Urinary bladder (tissue), 4 donors: ENCODE results near the gene KIZ. TPM values are rescaled to one million over a fixed set of nuclear protein-coding genes. Genes with fewer than 3 reads are reported as not detected.

Experiments
- DNase-seq: peaks from one replicate; pipeline ENCODE4 v3.0.0-alpha.2; 2015; ENCODE audit errors: extremely low spot score
- H3K27ac ChIP-seq: one replicate; pipeline ENCODE4 v1.5.1; 2013; ENCODE audit warnings: low read depth, mild to moderate bottlenecking, moderate library complexity
- H3K36me3 ChIP-seq: one replicate; pipeline ENCODE4 v1.6.1; 2013; ENCODE audit warnings: mild to moderate bottlenecking, moderate library complexity; ENCODE audit not compliant: insufficient read depth
- H3K4me1 ChIP-seq: one replicate; pipeline ENCODE4 v1.6.1; 2013; ENCODE audit warnings: mild to moderate bottlenecking, moderate library complexity; ENCODE audit not compliant: insufficient read depth
- H3K4me3 ChIP-seq: one replicate; pipeline ENCODE4 v1.5.1; 2013; ENCODE audit warnings: low read depth, low read length
- WGBS: extraction: QIAGEN DNeasy Blood & Tissue Kit; methylation state at CpG from one replicate; pipeline ENCODE4 v1.1.7; 2013; 5-methylcytosine and 5-hydroxymethylcytosine counted together
- polyA plus RNA-seq: library from polyadenylated mRNA; stranded (reverse); fragments of 200-250 nt; gene quantifications from one replicate; pipeline ENCODE4 v1.2.3, GENCODE V29; 2013
- total RNA-seq: library from RNA; depleted of rRNA; stranded (reverse); fragments of >200 nt; gene quantifications from one replicate; pipeline ENCODE4 v1.2.3, GENCODE V29; 2014
- donor health status: healthy with polysubstance abuse.
- donor health status: healthy.

The KIZ gene
- total and polyA plus RNA-seq, 2 donors, result 32.9 to 38.1 TPM

DNA sequence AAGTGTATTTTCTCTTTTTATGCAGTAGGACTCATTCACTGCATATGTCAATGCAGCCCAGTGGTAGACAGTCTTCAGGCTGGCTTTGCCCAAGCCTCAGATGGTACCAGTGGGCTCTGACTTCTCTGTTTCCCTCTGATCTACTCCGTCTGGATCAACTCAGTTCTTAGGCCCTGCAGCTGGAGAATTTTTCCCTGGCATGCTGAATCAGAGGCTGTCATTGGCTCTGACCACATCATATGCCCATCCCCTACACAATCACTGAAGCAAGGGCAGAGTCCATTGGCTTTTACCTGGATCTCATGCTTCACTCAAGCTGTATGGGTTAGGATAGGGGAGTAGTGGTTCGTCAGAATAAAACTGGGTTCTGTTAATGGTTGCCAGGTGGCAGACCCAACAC, 57.8 kb downstream of the KIZ start:
- Histone ChIP-seq H3K27ac (peak overlapping the region; percentile 56), H3K4me1 (no peaks in the 10 kb centered on the region), H3K4me3 (no peak overlapping the region), H3K36me3 (no peaks in the 10 kb centered on the region)
- DNase-seq, result no peak
- 60% methylated on average over 2 of the region's 2 CpGs for WGBS

DNA sequence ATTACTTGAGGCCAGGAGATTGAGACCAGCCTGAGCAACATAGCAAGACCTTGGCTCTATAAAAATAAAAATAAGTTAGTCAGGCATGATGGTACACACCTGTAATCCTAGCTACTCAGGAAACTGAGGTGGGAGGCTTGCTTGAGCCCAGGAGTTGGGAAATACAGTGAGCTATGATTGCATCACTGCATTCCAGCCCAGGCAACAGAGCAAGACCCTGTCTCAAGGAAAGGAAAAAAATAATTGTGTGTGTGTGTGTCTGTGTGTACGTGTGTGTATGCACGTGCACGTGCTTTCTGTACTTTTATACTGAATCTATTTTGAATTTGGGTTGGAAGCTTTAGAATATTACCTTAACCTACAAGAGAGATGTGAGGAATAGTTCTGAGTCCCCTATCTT, 58.9 kb downstream of the KIZ start:
- H3K4me1 ChIP-seq, result no peaks in the 10 kb centered on the region

DNA sequence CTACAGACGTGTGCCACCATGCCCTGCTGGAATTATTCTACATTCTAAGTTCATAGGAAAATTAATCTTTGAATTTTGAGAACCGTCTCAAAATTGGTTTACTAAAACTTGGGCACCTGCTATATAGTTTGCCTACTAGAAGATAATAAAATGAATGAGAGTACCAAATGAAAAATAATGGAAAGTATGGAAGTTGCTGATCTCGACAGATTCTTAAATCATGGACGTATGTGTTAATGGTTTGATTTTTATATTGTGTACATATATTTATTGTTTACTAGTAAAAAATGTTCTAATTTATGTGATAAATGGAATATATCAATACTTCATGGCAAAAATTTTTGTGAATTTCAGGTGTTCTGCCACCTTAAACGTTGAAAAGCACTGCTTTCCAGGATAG, 60.0 kb downstream of the KIZ start:
- no peaks in the 10 kb centered on the region for H3K36me3 ChIP-seq
- no peak for DNase-seq
- no peaks in the 10 kb centered on the region for H3K4me1 ChIP-seq
- no peak overlapping the region for H3K27ac ChIP-seq
- H3K4me3 ChIP-seq, result no peak overlapping the region
- 96% methylated on average over 5 of the region's 5 CpGs for WGBS

More for the DNA sequence above, 58.9 kb downstream of the KIZ start:
- 94% methylated on average over 3 of the region's 3 CpGs for WGBS
- no peak for DNase-seq
- Histone ChIP-seq H3K4me3 (no peak overlapping the region), H3K27ac (no peak overlapping the region), H3K36me3 (no peaks in the 10 kb centered on the region)

- DNase-seq, result no peak
- no peak overlapping the region for H3K27ac ChIP-seq
- 64% methylated on average over 10 of the region's 10 CpGs for WGBS
Observed at GRCh38 chr20:21189761-21190523, 64.1 kb downstream of the KIZ start.

DNA sequence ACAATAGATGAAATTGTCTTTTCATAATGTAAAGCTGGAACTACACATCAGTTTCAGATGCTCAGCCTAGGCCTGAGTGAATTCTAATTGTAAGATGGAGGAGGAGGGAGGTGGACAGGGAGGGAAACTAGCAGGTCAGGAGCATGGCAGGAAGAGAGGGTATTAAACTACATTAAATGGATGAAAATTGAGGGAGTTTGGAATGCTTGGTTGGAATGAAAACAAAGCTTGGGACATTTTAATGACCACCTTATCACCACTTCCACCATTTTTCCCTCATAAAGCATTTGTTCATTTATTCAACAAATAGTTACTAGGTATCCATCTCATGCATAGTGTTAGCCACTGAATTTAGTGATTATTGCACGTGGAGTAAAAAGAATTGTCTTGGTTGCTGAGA, 65.0 kb downstream of the KIZ start:
- H3K36me3 ChIP-seq, result no peaks in the 10 kb centered on the region
- H3K4me1 ChIP-seq, result no peaks in the 10 kb centered on the region
- no peak for DNase-seq
- no peak overlapping the region for H3K4me3 ChIP-seq
- no peak overlapping the region for H3K27ac ChIP-seq
- 33% methylated on average over 1 of the region's 1 CpG for WGBS

More at GRCh38 chr20:21189761-21190523, 64.1 kb downstream of the KIZ start:
- Histone ChIP-seq H3K4me1 (no peaks in the 10 kb centered on the region), H3K4me3 (no peak overlapping the region), H3K36me3 (no peaks in the 10 kb centered on the region)

GRCh38 chr20:21191839-21192238, 66.0 kb downstream of the KIZ start:
- no peak overlapping the region for H3K27ac ChIP-seq
- WGBS, result 22% methylated on average over 5 of the region's 5 CpGs
- H3K36me3 ChIP-seq, result no peaks in the 10 kb centered on the region
- no peak for DNase-seq
- no peaks in the 10 kb centered on the region for H3K4me1 ChIP-seq
- no peak overlapping the region for H3K4me3 ChIP-seq

DNA sequence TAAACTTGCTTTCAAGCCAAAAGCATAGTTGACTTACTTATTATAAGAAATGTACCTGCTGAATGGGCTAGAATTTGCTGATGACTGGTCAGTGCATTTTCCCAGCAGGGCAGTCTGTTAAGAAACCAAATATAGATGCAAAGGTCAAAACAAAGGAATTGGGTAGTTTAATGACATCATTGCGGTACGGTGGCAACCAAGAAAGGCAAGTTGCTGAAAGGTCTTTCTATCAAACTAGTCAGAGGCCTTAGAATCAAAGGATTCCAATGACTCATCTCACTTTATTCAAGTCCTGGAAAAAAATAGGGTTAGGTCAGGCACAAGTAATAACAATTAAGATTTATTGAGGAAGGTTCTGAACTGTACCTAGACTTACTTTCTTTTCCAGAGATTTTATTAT, 76.4 kb downstream of the KIZ start:
- no peaks in the 10 kb centered on the region for H3K36me3 ChIP-seq
- DNase-seq, result no peak
- H3K4me3 ChIP-seq, result no peak overlapping the region
- H3K4me1 ChIP-seq, result no peaks in the 10 kb centered on the region
- H3K27ac ChIP-seq, result no peak overlapping the region
- WGBS, result 69% methylated on average over 2 of the region's 2 CpGs

GRCh38 chr20:21203088-21203656, 77.3 kb downstream of the KIZ start:
- no peak for DNase-seq
- Histone ChIP-seq H3K27ac (no peak overlapping the region), H3K4me1 (no peaks in the 10 kb centered on the region), H3K36me3 (no peaks in the 10 kb centered on the region), H3K4me3 (no peak overlapping the region)
- WGBS, result 86% methylated on average over 4 of the region's 4 CpGs

DNA sequence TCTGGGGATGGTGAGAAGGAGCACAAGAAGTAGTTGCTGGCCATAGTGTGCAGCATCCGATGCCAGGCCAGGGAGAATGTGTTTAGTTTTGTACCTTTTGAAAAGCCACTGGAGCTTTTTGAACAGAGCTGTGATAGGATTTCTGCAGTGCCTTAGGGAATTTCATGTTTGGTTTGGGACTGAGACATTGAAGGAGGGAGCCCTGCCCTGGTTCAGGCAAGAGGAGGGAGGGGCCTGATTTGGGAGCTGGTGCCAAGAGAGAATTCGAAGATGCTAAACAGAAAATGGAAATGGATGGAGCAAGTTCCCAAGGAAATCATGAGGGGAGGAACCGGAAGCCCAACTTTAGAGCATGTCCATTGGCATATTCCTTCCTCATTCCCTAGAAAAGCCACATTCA, 80.7 kb downstream of the KIZ start:
- H3K4me1 ChIP-seq, result no peaks in the 10 kb centered on the region
- 85% methylated on average over 3 of the region's 3 CpGs for WGBS
- H3K27ac ChIP-seq, result no peak overlapping the region
- H3K4me3 ChIP-seq, result no peak overlapping the region
- no peak for DNase-seq
- peaks cover 2% of the 10 kb centered on the region for H3K36me3 ChIP-seq

GRCh38 chr20:21208999-21209398, 83.1 kb downstream of the KIZ start:
- Histone ChIP-seq H3K36me3 (peaks cover 2% of the 10 kb centered on the region), H3K4me3 (no peak overlapping the region), H3K4me1 (no peaks in the 10 kb centered on the region), H3K27ac (no peak overlapping the region)
- no peak for DNase-seq
- 78% methylated on average over 3 of the region's 3 CpGs for WGBS

DNA sequence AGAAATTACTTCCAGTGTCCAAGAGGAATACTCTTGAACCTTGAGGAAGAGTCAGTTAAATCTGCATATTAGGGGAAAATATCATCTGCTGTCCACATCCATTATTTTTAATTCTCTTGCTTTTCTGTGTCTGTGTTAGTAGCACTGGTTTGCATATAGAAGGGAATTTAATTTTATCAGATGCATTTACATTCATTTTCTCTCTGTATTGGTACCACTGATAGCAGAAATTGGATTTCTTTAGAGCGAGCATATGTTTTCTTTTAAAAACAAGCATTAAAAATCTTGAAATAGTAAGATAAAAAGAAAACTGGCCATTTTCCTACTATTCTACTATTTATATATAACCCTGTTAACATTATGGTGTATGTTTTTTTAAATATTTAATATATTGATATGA, 83.8 kb downstream of the KIZ start:
- Histone ChIP-seq H3K27ac (no peak overlapping the region), H3K4me3 (no peak overlapping the region), H3K4me1 (no peaks in the 10 kb centered on the region), H3K36me3 (peaks cover 2% of the 10 kb centered on the region)
- 99% methylated on average over 1 of the region's 1 CpG for WGBS
- DNase-seq, result no peak

DNA sequence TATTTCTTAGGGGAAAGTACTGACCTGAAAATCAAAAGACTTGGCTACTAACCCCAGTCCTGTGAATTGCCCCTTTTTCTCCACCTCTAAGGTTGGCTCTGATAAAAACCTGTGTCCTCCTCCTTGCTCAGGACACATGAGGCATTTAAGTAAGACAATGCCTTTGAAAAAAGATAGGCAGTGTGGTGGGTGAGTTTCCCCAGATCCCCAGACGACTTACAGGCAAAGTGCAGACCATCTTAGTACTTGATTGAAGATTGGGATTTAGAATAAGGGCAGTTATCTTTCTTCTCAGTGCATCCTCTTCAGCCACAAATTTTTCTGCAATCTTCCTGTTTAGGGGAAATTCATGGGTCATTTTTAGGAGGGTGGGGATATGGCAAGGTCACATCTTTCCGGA, 87.8 kb downstream of the KIZ start:
- H3K36me3 ChIP-seq, result peaks cover 3% of the 10 kb centered on the region

DNA sequence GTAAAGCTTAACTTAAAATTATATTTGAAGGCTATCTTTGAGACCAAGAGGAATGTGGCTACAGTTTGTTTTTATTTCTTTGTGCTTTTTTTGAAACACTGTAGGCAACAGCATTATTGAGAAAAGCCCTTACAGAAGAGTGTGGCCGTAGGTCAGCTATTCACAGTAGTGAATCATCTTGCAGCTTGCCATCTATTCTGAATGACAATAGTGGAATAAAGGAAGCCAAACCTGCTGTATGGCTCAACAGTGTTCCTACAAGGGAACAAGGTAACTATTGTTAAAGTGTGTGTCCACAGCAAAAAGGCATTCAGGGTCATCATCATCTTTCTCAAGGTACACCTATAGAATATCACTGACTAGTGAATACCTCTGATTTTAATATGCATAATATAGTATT, 88.5 kb downstream of the KIZ start:
- DNase-seq, result no peak
- peaks cover 2% of the 10 kb centered on the region for H3K36me3 ChIP-seq
- H3K4me1 ChIP-seq, result no peaks in the 10 kb centered on the region
- H3K4me3 ChIP-seq, result no peak overlapping the region
- WGBS, result 86% methylated on average over 1 of the region's 1 CpG
- no peak overlapping the region for H3K27ac ChIP-seq

More for the DNA sequence above, 87.8 kb downstream of the KIZ start:
- Histone ChIP-seq H3K27ac (no peak overlapping the region), H3K4me1 (no peaks in the 10 kb centered on the region), H3K4me3 (no peak overlapping the region)
- WGBS, result 76% methylated on average over 2 of the region's 2 CpGs
- DNase-seq, result no peak

DNA sequence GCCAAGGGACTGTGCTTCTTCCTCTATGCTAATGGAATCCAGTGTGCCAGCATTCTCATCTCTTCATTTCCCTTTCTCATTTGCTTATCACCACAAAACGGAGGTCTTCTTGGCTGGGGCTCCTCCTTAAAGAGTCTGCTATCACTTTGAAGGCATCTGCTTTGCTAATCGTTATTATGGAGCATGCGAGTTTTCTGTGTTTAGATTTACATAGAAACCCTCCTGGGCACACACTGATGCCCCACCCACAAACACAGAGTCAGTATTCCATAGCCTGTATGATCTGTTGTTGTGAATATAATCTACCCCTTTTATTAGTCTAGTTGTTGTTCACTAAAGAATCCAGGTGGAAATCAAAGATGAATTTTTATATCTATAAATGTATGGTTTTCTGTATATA, 93.8 kb downstream of the KIZ start:
- H3K4me3 ChIP-seq, result no peak overlapping the region
- 73% methylated on average over 3 of the region's 3 CpGs for WGBS
- no peak for DNase-seq
- H3K27ac ChIP-seq, result no peak overlapping the region
- no peaks in the 10 kb centered on the region for H3K4me1 ChIP-seq
- peaks cover 2% of the 10 kb centered on the region for H3K36me3 ChIP-seq
